C4-2B (cell line): ENCODE results near the gene FPGT.
A peak's percentile ranks its signal among the peaks of the same experiment; 100 is the strongest.
"Not testable (repeated sequence)": the region's sequence is repeated elsewhere in the genome, so short reads cannot be mapped to it uniquely, and the experiment has no call there.

Source experiments
- H3K27ac ChIP-seq: fragments of 450-650 bp; 2 replicates; pipeline ENCODE4 v1.5.1; 2017
- CTCF ChIP-seq: fragments of 450-650 bp; conservative IDR thresholded peaks from 2 replicates; pipeline ENCODE4 v1.5.1; 2017; ENCODE audit warnings: mild to moderate bottlenecking
- ZFX ChIP-seq: fragments of 450-650 bp; IDR thresholded peaks from 2 replicates; pipeline ENCODE4 v1.6.1; 2017

FPGT gene

GRCh38 chr1:74197657-74198552 lies at the start of gene FPGT, which contains the start of gene LRRIQ3:
TSS of gene FPGT (plus strand) at chr1:74198242. CDS start at chr1:74198279, 37 bp downstream.
TSS of gene LRRIQ3 (minus strand) at chr1:74198176. CDS start at chr1:74183684, 14,492 bp downstream.
- TF ChIP-seq CTCF (no peak), ZFX (peak; percentile 55)
- H3K27ac ChIP-seq = peak within 1 kb of the TSS; percentile 74

GRCh38 chr1:74160046-74160445 lies 38.0 kb upstream of the FPGT start:
- no peak overlapping the region for H3K27ac ChIP-seq
- TF ChIP-seq CTCF = no peak
- TF ChIP-seq ZFX = no peak

- H3K27ac ChIP-seq = no peak overlapping the region
- TF ChIP-seq CTCF = no peak
- no peak for TF ChIP-seq ZFX
Measured at GRCh38 chr1:74161497-74161896, 36.5 kb upstream of the FPGT start.

GRCh38 chr1:74162333-74162732 lies 35.7 kb upstream of the FPGT start:
- TF ChIP-seq CTCF = no peak
- no peak for TF ChIP-seq ZFX
- no peak overlapping the region for H3K27ac ChIP-seq

GRCh38 chr1:74174423-74174822 lies 23.6 kb upstream of the FPGT start:
- not testable (repeated sequence) for H3K27ac ChIP-seq

- H3K27ac ChIP-seq = no peak overlapping the region
- no peak for TF ChIP-seq CTCF
- TF ChIP-seq ZFX = no peak
Measured at GRCh38 chr1:74180490-74180889, 17.6 kb upstream of the FPGT start.

- no peak overlapping the region for H3K27ac ChIP-seq
- TF ChIP-seq ZFX = no peak
- TF ChIP-seq CTCF = no peak
Measured at GRCh38 chr1:74193908-74194307, 4.1 kb upstream of the FPGT start.

GRCh38 chr1:74195339-74195738 lies 2.7 kb upstream of the FPGT start:
- H3K27ac ChIP-seq = no peak overlapping the region
- no peak for TF ChIP-seq ZFX
- TF ChIP-seq CTCF = no peak
